ENCODE measurements around the gene ARSG. TPM values are rescaled to one million over a fixed set of nuclear protein-coding genes. Genes with fewer than 3 reads are reported as not detected.

The ARSG gene
- total and polyA plus RNA-seq, 2 donors (not counting 3 experiments of a cell fraction or from before 2014, with no cell fraction given), result 3.9 to 7.0 TPM

DNA sequence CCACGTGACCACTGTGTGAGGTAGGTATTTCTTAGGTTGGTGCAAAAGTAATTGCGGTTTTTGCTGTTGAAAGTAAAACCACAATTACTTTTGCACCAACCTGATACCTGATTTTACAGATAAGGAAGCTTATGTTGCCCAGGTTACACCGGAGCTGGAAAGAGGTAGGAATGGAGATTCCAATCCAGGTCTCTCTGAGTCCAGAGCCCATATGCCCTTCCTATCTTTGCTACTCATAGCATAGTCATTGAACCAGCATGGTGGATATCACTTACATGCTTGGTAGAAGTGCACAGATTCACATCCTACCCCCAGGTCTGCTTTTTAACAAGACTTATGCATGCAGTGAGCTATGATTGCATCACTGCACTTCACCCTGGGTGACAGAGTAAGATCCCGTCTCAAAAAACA lies 61.8 kb downstream of the ARSG start:
- intact Hi-C loops (cut with micrococcal nuclease), result no loop called here
- H3K9me3 ChIP-seq (replicated peaks; ENCODE audit: control insufficient read depth, insufficient read depth, low read length), result no peaks in the 10 kb centered on the region
- FAIRE-seq, result peak; percentile 46

More for the DNA sequence above, 61.8 kb downstream of the ARSG start:
- Histone ChIP-seq H3K4me3 (replicated peaks in 1 of 3; ENCODE audit: insufficient read depth in 1 of 3, low read depth in 1 of 3, low read length in 3 of 3) (no peak overlapping the region), H3K36me3 (ENCODE audit: control insufficient read depth in 2 of 2, extremely low read depth in 1 of 2, insufficient read depth in 2 of 2, low read length in 2 of 2) (no peaks in the 10 kb centered on the region), H3K4me1 (ENCODE audit: control insufficient read depth, extremely low read depth, insufficient read depth, low read length) (peaks cover 14% of the 10 kb centered on the region), H3K9me1 (replicated peaks; ENCODE audit: control insufficient read depth, extremely low read depth, insufficient read depth, low read length) (no peaks in the 10 kb centered on the region), H3K9ac (replicated peaks; ENCODE audit: extremely low read depth, insufficient read depth, low read length) (no peak overlapping the region), H3K79me2 (ENCODE audit: control insufficient read depth, insufficient read depth, low read length) (no peaks in the 10 kb centered on the region), H2AFZ (ENCODE audit: low read depth, low read length) (no peak overlapping the region), H3K4me2 (ENCODE audit: insufficient read depth, low read length) (no peak overlapping the region), H3K27me3 (ENCODE audit: control insufficient read depth in 2 of 2, insufficient read depth in 2 of 2, low read length in 2 of 2) (no peaks in the 10 kb centered on the region), H4K20me1 (replicated peaks; ENCODE audit: control insufficient read depth, extremely low read depth, insufficient read depth, low read length) (no peaks in the 10 kb centered on the region), H3K27ac (ENCODE audit: insufficient read depth, low read depth, low read length) (no peak overlapping the region)
- BruUV-seq (replicated peaks), result no TSS peak
- DNase-seq (ENCODE audit: low read depth, low spot score), result no peak
- dilution Hi-C loops (cut with MboI; ENCODE audit: extremely low pct_ligation_motif_present, low sequenced_read_pairs), result no loop called here
- TF ChIP-seq POLR2AphosphoS5 (IDR thresholded peaks at IDR 0.05; ENCODE audit: insufficient read depth, low read depth, low read length), result no peak
- TF ChIP-seq MAX (IDR thresholded peaks at IDR 0.05; ENCODE audit: insufficient read depth, insufficient read length), result no peak
- TF ChIP-seq GATA2 (IDR thresholded peaks at IDR 0.05; ENCODE audit: insufficient read depth, insufficient read length, low read depth, low read length), result no peak
- TF ChIP-seq MYC (IDR thresholded peaks at IDR 0.05; ENCODE audit: low read depth, low read length), result no peak
- no peak for TF ChIP-seq FOS (IDR thresholded peaks at IDR 0.05; ENCODE audit: borderline replicate concordance, insufficient read depth, low read length)
- TF ChIP-seq POLR2A (IDR thresholded peaks at IDR 0.05; ENCODE audit: low read depth, low read length), result no peak
- TF ChIP-seq EZH2 (IDR thresholded peaks at IDR 0.05; ENCODE audit: borderline replicate concordance, low read depth, low read length, severe bottlenecking), result no peak
- TF ChIP-seq JUN (IDR thresholded peaks at IDR 0.05; ENCODE audit: borderline replicate concordance, insufficient read depth, insufficient read length, low read depth), result no peak
- TF ChIP-seq CTCF (IDR thresholded peaks at IDR 0.05; ENCODE audit: extremely low read depth in 1 of 2, insufficient read depth in 1 of 2, low read depth in 1 of 2, low read length in 2 of 2), result no peak
- CTCF ChIA-PET, result interaction anchor here (1.9 kb wide), 1 partner anchor 46 kb away, joined by 9 read pairs; no protein-coding TSS in a partner anchor
- POLR2A ChIA-PET, result no interaction called here
